HG02885 (cell line): ENCODE measurements around the gene EFNB1.

ENCODE experiments used
- ATAC-seq: cut with Tn5 transposase; IDR thresholded peaks from one replicate; pipeline ENCODE4 v1.9.1; 2021; ENCODE audit warnings: mild to moderate bottlenecking; ENCODE audit not compliant: unreplicated experiment, poor library complexity

EFNB1 gene

DNA sequence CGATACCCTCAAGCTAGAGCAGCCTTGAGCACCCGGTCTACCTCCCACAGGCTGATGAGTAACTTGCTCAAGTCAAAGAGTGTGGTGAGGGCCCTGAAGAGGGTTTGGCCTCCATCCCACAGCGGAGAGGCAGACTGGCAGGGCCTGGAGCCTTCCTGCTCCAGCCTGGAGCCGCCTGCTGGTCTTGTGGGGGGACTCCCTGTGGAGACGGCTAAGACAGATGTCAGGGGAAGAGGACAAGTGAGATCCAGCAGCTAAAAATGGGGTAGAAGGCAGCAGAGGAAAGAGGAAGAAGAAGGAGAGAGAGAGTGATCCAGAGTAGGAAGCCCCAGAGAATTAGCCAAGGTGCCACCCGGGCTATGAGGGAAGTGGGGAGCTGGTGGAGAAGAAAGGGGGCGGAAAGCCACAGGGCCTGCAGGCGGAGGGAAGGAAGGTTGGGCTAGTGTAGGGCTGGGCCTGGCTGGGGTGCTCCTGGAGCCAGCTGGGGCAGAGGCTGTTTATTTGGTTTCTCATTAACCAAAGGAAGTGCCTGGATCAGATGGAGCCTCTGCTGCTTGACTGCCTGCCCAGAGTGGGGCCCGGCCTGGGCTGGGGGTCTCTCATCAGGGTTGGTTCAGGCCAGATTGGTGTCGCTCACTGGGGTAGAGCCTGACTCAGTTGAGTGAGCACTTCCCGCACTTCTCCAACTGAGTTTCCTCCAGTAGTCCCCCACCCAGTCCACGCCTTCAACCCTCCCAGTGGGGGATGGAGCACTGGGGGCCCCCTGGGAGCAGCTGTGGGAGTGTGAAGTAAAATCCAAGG lies 14.2 kb downstream of the EFNB1 start:
- ATAC-seq: no peak

DNA sequence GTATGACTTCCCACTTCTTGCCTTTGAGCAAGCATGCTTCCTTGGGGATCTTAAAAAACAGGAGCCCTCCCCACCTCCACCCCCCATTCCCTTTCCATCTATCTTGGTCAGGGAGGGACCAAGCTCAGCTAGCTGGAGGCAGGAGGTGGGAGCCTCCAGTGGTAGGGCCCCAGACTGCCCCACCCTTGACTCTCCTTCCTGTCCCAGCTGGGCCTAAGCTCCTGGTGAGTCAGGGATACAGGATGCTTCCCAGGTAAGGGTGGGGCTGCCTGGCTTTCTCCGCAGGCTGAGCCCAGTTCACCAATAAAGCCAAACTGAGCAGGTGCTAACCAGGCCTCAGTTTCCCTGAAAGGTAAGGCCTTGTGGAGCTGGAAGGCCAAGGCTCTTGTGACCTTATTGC lies 15.2 kb downstream of the EFNB1 start:
- ATAC-seq: no peak

- no peak for ATAC-seq
These were observed 15.8 kb downstream of the EFNB1 start for GRCh38 chrX:68844581-68844980.

DNA sequence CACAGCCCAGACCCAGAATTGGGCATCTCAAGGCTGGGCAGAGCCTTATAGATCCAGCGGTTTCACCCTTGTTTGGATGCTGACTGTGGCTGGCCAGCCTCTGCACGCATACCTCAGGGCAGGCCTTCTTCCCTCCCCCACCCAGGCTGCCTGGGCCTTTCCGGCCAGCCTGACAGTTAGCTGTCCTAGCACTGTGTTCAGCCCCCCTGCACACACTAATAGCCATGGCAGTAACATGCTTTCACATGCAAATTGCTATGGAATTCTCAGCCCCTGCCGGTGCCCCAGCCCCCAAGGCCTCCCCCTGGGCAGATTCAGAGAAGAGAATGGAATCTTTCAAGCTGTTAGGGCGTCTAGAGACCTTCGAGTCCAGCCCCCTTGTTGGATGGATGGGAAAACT lies 17.7 kb downstream of the EFNB1 start:
- no peak for ATAC-seq

DNA sequence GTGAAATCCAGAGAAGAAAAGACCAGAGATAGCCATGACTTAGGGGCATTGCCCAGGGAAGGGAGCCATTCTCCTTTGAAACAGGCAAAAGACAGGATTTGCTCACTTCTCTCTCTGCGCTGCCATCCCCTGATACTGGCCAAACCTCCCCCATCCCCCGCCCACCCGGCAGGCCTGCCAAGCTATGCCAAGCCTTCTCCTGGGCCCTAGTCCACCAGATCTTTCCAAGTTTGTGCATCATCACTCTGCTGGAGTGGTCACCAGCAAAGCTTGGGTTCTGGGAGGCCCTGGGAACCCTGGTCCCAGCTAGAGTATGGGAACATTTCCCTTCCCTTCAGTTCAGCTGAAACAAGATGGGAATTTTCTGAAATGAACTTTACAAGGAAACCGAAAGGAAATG lies 18.4 kb downstream of the EFNB1 start:
- ATAC-seq: no peak

- ATAC-seq: no peak
These were observed 19.5 kb downstream of the EFNB1 start for GRCh38 chrX:68848189-68848940.

DNA sequence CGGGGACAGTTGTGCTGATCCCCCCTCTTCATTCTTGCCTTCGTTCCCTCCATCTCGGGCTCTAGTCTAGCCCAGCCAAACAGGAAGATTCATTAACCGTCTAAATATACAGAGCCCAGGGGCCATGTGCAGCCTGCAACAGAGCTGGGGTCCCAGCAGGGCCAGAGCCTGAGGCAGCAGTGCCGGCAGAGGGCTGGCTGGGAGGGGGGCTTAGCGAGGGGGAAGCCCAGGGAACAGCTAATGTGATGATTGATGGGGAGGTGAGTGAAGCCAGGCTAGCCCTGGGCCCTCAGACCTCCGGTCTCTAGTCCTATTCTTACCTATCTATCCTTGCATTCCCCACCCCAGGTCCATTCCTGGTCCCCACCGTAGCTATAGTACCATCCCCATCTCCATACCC lies 22.3 kb downstream of the EFNB1 start:
- ATAC-seq: no peak

GRCh38 chrX:68852046-68852445 lies 23.2 kb downstream of the EFNB1 start:
- no peak for ATAC-seq

DNA sequence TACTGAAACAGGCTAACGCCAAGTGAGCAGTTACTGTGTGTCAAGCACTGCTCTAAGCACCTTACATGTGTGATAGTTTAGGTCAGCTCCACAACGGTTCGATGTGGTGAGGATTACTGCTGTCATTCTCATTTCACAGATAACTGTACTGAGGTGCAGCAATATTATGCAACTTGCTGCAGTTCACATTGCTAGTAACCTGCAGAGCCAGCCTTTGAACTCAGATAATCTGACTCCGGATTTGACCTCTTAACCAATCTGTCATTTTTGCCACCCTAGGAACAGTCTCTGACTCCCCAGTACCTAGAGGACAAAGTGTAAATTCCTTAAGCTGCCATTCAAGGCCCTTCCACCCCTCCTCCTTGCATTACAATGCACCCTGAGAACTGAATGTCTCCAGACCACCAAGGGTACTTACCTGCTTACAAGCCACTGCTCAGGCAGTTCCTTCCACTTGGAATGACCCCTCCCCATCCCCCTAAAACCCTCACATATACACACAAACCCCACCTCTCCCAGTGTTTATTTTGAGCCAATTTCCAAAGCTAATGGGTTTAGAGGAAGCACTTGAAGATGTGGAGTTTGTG lies 24.9 kb downstream of the EFNB1 start:
- no peak for ATAC-seq

- ATAC-seq: no peak
These were observed 36.5 kb downstream of the EFNB1 start for GRCh38 chrX:68865300-68865699.

- ATAC-seq: no peak
These were observed 37.1 kb downstream of the EFNB1 start for GRCh38 chrX:68865926-68866325.

DNA sequence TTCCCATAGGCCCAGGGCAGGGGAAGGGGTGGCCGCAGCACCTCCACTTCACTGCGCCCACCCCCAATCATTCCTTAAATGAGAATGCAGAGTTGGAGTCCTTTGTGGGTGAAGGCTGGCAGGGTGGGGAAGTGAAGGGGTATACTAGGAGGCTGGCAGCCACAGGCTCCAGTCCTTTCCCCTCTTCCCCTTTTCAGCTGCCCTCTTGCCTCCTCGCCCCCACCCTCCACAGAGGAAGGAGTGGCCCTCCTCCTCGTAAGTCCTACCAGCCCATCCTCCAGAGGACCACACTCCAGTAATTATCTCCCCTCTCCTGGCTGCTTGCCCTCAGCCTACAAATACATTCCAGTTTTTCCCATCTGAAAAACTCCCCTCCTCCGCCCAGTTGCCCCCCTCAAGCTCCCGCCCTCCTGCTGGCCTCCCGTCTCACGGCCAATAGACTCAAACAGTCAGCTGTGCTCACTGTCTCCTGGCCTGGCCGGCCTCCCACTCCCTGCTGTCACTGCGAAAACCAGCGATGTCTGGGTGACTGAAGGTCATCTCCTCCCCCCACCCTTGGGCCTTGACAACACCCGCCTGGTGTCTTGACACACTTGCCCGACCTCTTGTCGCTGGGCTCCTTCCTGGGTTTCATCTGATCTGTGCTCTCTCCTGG lies 38.8 kb downstream of the EFNB1 start:
- ATAC-seq: no peak

DNA sequence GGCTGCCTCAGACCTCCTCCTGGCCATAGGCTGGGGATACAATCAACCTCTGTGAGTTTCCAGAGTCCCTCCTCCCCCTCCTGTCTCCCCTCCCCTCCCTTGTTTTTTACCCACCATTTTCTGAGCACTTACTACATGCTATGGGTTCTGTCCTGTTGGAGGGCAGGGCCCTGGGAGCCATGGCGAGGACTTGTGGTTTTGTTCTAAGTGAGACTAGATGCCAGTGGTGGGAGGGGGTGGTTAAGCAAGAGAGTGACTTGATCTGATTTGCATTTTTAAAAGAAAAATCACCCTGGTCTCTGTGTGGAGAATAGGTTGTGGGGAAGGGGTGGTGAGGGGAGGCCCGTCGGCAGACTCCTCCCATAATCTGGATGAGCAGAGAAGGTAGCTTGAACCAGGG lies 39.5 kb downstream of the EFNB1 start:
- ATAC-seq: no peak

GRCh38 chrX:68868902-68869800 lies 40.3 kb downstream of the EFNB1 start:
- no peak for ATAC-seq

GRCh38 chrX:68870357-68870756 lies 41.5 kb downstream of the EFNB1 start:
- ATAC-seq: no peak

GRCh38 chrX:68872171-68872570 lies 43.4 kb downstream of the EFNB1 start:
- no peak for ATAC-seq

- no peak for ATAC-seq
These were observed 45.3 kb downstream of the EFNB1 start for GRCh38 chrX:68874076-68874475.

DNA sequence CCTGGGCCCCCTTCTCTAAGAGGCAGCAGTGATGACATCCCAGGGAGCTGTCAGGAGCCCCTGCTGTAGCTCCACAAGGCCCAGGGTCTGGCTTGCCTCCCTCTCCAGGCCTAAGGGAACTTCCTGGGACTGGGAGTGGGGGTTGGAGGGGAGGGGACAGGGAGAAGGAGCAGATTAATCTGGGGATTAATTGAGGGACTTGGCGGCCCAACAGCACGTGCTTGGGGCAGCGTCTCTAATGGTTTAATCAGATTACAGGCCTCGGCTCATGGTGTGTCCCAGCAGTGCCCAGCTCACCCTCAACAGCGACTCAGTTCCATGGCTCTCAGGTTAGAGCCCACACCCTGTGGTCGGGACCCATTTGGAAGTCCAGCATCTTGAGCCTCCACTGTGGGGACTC lies 47.9 kb downstream of the EFNB1 start:
- ATAC-seq: no peak

DNA sequence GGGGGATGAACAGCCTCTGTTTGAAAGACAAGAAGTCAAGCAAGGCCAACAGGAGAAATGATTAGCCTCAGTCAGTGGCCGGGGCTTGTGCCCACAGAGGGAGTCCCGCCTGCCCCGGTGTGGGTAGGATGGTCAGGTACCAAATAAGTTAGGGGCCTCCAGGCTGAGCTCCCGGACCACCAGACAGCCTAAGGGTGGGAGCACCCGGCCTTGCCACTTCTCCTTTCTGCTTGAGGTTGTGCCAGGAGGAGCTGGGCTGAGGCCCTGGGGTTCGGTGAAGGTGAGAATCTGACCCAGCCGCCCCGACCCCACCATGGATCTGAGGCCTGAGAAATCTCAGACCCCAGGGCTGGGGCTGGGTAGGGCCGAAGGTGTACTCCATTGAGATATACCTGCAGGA lies 48.8 kb downstream of the EFNB1 start:
- no peak for ATAC-seq
